Measurements from ENCODE around the gene ZRANB2. TPM values are rescaled to one million over a fixed set of nuclear protein-coding genes. Genes with fewer than 3 reads are reported as not detected.

ZRANB2 gene
- total RNA-seq, 2 experiments from 2014 or later = 82.1 to 171 TPM

DNA sequence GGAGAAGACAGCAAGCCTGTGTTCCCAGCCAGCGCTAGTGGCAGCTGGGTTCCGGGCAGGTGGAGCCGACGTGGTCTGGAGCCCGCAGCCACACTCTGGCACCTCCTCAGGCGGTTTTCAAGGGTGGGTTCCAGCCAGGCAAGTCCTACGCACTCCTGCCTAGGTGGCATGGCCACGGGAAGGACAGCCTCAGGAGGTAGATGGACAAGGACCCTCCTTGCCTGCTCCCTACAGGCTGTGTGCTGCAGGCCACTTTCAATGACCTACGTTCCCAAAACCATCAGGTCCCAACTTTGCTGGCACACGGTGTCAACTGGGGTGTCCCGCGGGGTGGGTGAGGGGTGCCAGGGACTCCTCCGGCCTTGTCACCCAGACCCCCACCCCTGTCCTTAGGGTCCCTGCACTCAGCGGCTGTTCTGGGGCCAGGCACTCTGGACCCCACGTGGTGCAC lies 26.5 kb downstream of the ZRANB2 start:
- POLR2A ChIA-PET = no interaction called here
- TF ChIP-seq EZH2phosphoT487 (IDR thresholded peaks at IDR 0.05; ENCODE audit: borderline replicate concordance, low read depth, low read length) (no peak), CTCF (conservative IDR thresholded peaks at IDR 0.05; ENCODE audit: low read length) (no peak)
- H3K4me3 ChIP-seq (ENCODE audit: low read depth, low read length, poor library complexity, severe bottlenecking) = no peak overlapping the region
- H3K4me2 ChIP-seq (ENCODE audit: low read length) = no peak overlapping the region
- no peak for DNase-seq (ENCODE audit: low spot score)
- no peaks in the 10 kb centered on the region for H3K4me1 ChIP-seq (ENCODE audit: insufficient read depth, low read length, poor library complexity, severe bottlenecking)
- no peaks in the 10 kb centered on the region for H3K9me3 ChIP-seq (ENCODE audit: low read length)
- H3K9me2 ChIP-seq (ENCODE audit: insufficient read depth, low read length) = no peaks in the 10 kb centered on the region
- H3K79me2 ChIP-seq (ENCODE audit: insufficient read depth, low read depth, low read length) = no peaks in the 10 kb centered on the region
- BruUV-seq (replicated peaks) = no TSS peak
- H3K36me3 ChIP-seq (ENCODE audit: insufficient read depth, low read length) = peaks cover 27% of the 10 kb centered on the region
- H3K27ac ChIP-seq (ENCODE audit: low read depth, low read length, poor library complexity, severe bottlenecking) = no peak overlapping the region
- CTCF ChIA-PET (ENCODE audit: unreplicated experiment) = no interaction called here
- intact Hi-C loops (cut with micrococcal nuclease; ENCODE audit: unreplicated experiment) = no loop called here
- H4K20me1 ChIP-seq (ENCODE audit: insufficient read depth, low read length) = no peaks in the 10 kb centered on the region
- no peak overlapping the region for H2AFZ ChIP-seq (ENCODE audit: low read length)

GRCh38 chr1:71053758-71054157 lies 27.1 kb downstream of the ZRANB2 start:
- Histone ChIP-seq H3K36me3 (ENCODE audit: insufficient read depth, low read length) (peaks cover 22% of the 10 kb centered on the region), H3K4me3 (ENCODE audit: low read depth, low read length, poor library complexity, severe bottlenecking) (no peak overlapping the region), H3K9me2 (ENCODE audit: insufficient read depth, low read length) (no peaks in the 10 kb centered on the region), H3K9me3 (ENCODE audit: low read length) (no peaks in the 10 kb centered on the region), H2AFZ (ENCODE audit: low read length) (no peak overlapping the region), H4K20me1 (ENCODE audit: insufficient read depth, low read length) (no peaks in the 10 kb centered on the region), H3K27ac (ENCODE audit: low read depth, low read length, poor library complexity, severe bottlenecking) (no peak overlapping the region), H3K79me2 (ENCODE audit: insufficient read depth, low read depth, low read length) (no peaks in the 10 kb centered on the region), H3K4me2 (ENCODE audit: low read length) (no peak overlapping the region), H3K4me1 (ENCODE audit: insufficient read depth, low read length, poor library complexity, severe bottlenecking) (no peaks in the 10 kb centered on the region)
- POLR2A ChIA-PET = no interaction called here
- no TSS peak for BruUV-seq (replicated peaks)
- CTCF ChIA-PET (ENCODE audit: unreplicated experiment) = no interaction called here
- intact Hi-C loops (cut with micrococcal nuclease; ENCODE audit: unreplicated experiment) = no loop called here
- TF ChIP-seq EZH2phosphoT487 (IDR thresholded peaks at IDR 0.05; ENCODE audit: borderline replicate concordance, low read depth, low read length) (no peak), CTCF (conservative IDR thresholded peaks at IDR 0.05; ENCODE audit: low read length) (no peak)
- no peak for DNase-seq (ENCODE audit: low spot score)

DNA sequence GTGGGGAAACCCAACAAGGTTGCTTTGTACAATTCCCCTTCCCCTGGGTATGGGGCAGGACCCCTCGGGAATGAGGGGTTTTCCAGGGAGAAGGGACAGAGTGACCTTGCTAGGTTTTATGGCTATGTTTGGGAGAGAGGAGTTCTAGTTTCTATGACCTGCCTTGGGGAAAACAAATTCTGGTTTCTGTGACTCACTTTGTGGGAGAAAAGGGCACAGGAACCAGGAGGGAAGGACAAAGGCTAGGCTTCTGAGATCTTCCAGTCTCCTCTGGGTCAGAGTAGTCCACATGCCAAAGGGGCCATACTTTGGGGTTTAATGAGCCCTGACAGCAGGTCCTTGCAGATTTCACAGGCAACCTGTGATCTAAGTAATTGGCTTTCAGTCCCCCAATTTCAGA lies 27.7 kb downstream of the ZRANB2 start:
- no peaks in the 10 kb centered on the region for H4K20me1 ChIP-seq (ENCODE audit: insufficient read depth, low read length)
- BruUV-seq (replicated peaks) = no TSS peak
- peaks cover 16% of the 10 kb centered on the region for H3K36me3 ChIP-seq (ENCODE audit: insufficient read depth, low read length)
- no peak overlapping the region for H3K4me3 ChIP-seq (ENCODE audit: low read depth, low read length, poor library complexity, severe bottlenecking)
- no peak for DNase-seq (ENCODE audit: low spot score)
- TF ChIP-seq EZH2phosphoT487 (IDR thresholded peaks at IDR 0.05; ENCODE audit: borderline replicate concordance, low read depth, low read length) = no peak
- TF ChIP-seq CTCF (conservative IDR thresholded peaks at IDR 0.05; ENCODE audit: low read length) = no peak
- no peak overlapping the region for H2AFZ ChIP-seq (ENCODE audit: low read length)
- no peak overlapping the region for H3K27ac ChIP-seq (ENCODE audit: low read depth, low read length, poor library complexity, severe bottlenecking)
- POLR2A ChIA-PET = no interaction called here
- H3K9me3 ChIP-seq (ENCODE audit: low read length) = no peaks in the 10 kb centered on the region
- H3K9me2 ChIP-seq (ENCODE audit: insufficient read depth, low read length) = no peaks in the 10 kb centered on the region
- intact Hi-C loops (cut with micrococcal nuclease; ENCODE audit: unreplicated experiment) = no loop called here
- H3K4me1 ChIP-seq (ENCODE audit: insufficient read depth, low read length, poor library complexity, severe bottlenecking) = no peaks in the 10 kb centered on the region
- H3K79me2 ChIP-seq (ENCODE audit: insufficient read depth, low read depth, low read length) = no peaks in the 10 kb centered on the region
- CTCF ChIA-PET (ENCODE audit: unreplicated experiment) = no interaction called here
- no peak overlapping the region for H3K4me2 ChIP-seq (ENCODE audit: low read length)
